Measurements from ENCODE around the gene GAB1.

The GAB1 gene

GRCh38 chr4:143307531-143307930, 29.1 kb upstream of the GAB1 start:
- Histone ChIP-seq H3K36me3 (ENCODE audit: insufficient read depth) (no peaks in the 10 kb centered on the region), H3K4me3 (IDR thresholded peaks at IDR 0.05; ENCODE audit: insufficient read depth, low read depth, low read length) (no peak overlapping the region), H3K4me2 (no peak overlapping the region), H3K4me1 (ENCODE audit: low read depth, poor library complexity, severe bottlenecking) (no peaks in the 10 kb centered on the region), H4K20me1 (ENCODE audit: insufficient read depth) (no peaks in the 10 kb centered on the region), H3K27me3 (ENCODE audit: insufficient read depth, low read depth) (no peaks in the 10 kb centered on the region), H3K79me2 (ENCODE audit: insufficient read depth, low read depth) (no peaks in the 10 kb centered on the region), H3K27ac (no peak overlapping the region), H2AFZ (ENCODE audit: low read depth) (no peak overlapping the region), H3K9ac (no peak overlapping the region)
- TF ChIP-seq CTCF (conservative IDR thresholded peaks at IDR 0.05; ENCODE audit: low read depth, low read length): no peak

- Histone ChIP-seq H4K20me1 (ENCODE audit: insufficient read depth) (no peaks in the 10 kb centered on the region), H3K36me3 (ENCODE audit: insufficient read depth) (no peaks in the 10 kb centered on the region), H3K4me1 (ENCODE audit: low read depth, poor library complexity, severe bottlenecking) (no peaks in the 10 kb centered on the region), H2AFZ (ENCODE audit: low read depth) (no peak overlapping the region), H3K27me3 (ENCODE audit: insufficient read depth, low read depth) (no peaks in the 10 kb centered on the region), H3K79me2 (ENCODE audit: insufficient read depth, low read depth) (no peaks in the 10 kb centered on the region), H3K9ac (no peak overlapping the region), H3K4me2 (no peak overlapping the region), H3K4me3 (IDR thresholded peaks at IDR 0.05; ENCODE audit: insufficient read depth, low read depth, low read length) (no peak overlapping the region), H3K27ac (no peak overlapping the region)
- TF ChIP-seq CTCF (conservative IDR thresholded peaks at IDR 0.05; ENCODE audit: low read depth, low read length): no peak
Measured at GRCh38 chr4:143308377-143308776, 28.3 kb upstream of the GAB1 start.

- TF ChIP-seq CTCF (conservative IDR thresholded peaks at IDR 0.05; ENCODE audit: low read depth, low read length): no peak
- Histone ChIP-seq H3K4me1 (ENCODE audit: low read depth, poor library complexity, severe bottlenecking) (no peaks in the 10 kb centered on the region), H3K9ac (no peak overlapping the region), H3K27ac (no peak overlapping the region), H2AFZ (ENCODE audit: low read depth) (no peak overlapping the region), H3K36me3 (ENCODE audit: insufficient read depth) (no peaks in the 10 kb centered on the region), H3K4me2 (no peak overlapping the region), H3K27me3 (ENCODE audit: insufficient read depth, low read depth) (no peaks in the 10 kb centered on the region), H4K20me1 (ENCODE audit: insufficient read depth) (no peaks in the 10 kb centered on the region), H3K4me3 (IDR thresholded peaks at IDR 0.05; ENCODE audit: insufficient read depth, low read depth, low read length) (no peak overlapping the region), H3K79me2 (ENCODE audit: insufficient read depth, low read depth) (no peaks in the 10 kb centered on the region)
Measured at GRCh38 chr4:143311924-143312323, 24.8 kb upstream of the GAB1 start.

DNA sequence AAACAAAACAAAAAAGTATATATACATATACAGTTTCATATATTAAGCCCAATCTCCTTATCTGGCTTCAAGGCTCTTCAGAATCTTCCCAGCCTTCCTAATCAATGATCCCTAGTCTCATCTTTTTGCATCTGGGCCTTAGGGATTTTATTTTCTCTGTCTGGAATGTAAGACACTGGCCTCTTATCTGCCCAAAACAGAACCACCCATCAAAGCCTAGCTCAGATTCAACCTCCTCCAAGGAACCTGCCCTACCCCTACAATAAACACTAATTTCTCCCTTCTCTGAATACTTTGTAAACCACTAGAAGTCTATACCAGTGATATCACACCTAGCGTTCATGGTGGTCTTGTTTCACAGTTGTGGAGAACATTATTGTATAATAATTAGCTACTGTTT, 23.2 kb upstream of the GAB1 start:
- Histone ChIP-seq H3K79me2 (ENCODE audit: insufficient read depth, low read depth) (no peaks in the 10 kb centered on the region), H3K9ac (no peak overlapping the region), H3K36me3 (ENCODE audit: insufficient read depth) (no peaks in the 10 kb centered on the region), H3K4me1 (ENCODE audit: low read depth, poor library complexity, severe bottlenecking) (no peaks in the 10 kb centered on the region), H3K27me3 (ENCODE audit: insufficient read depth, low read depth) (no peaks in the 10 kb centered on the region), H3K27ac (no peak overlapping the region), H3K4me3 (IDR thresholded peaks at IDR 0.05; ENCODE audit: insufficient read depth, low read depth, low read length) (no peak overlapping the region), H4K20me1 (ENCODE audit: insufficient read depth) (no peaks in the 10 kb centered on the region), H2AFZ (ENCODE audit: low read depth) (no peak overlapping the region), H3K4me2 (no peak overlapping the region)
- no peak for TF ChIP-seq CTCF (conservative IDR thresholded peaks at IDR 0.05; ENCODE audit: low read depth, low read length)

DNA sequence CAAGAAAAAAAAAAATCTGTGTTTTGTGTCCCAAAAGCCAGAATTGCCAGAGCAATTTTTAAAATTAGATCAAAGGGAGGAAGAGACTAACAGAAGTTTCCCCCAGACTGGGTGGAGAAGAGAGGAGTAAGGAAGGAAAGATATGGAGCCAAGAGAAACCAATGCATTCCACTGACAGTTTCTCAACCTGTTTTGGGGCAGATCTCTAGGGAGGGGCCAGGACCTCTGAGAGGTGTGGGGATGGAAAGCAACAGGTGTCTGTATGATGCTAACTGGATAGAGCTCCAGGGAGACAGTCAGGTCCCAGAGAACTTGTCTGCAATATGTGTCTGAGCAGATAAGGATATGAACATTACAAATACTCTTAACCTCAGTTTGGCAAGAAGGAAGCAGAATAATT, 22.7 kb upstream of the GAB1 start:
- H3K4me2 ChIP-seq: no peak overlapping the region
- TF ChIP-seq CTCF (conservative IDR thresholded peaks at IDR 0.05; ENCODE audit: low read depth, low read length): no peak
- no peaks in the 10 kb centered on the region for H3K27me3 ChIP-seq (ENCODE audit: insufficient read depth, low read depth)
- H4K20me1 ChIP-seq (ENCODE audit: insufficient read depth): no peaks in the 10 kb centered on the region
- no peak overlapping the region for H3K4me3 ChIP-seq (IDR thresholded peaks at IDR 0.05; ENCODE audit: insufficient read depth, low read depth, low read length)
- H3K9ac ChIP-seq: no peak overlapping the region
- no peak overlapping the region for H3K27ac ChIP-seq
- no peaks in the 10 kb centered on the region for H3K79me2 ChIP-seq (ENCODE audit: insufficient read depth, low read depth)
- H3K36me3 ChIP-seq (ENCODE audit: insufficient read depth): no peaks in the 10 kb centered on the region
- no peak overlapping the region for H2AFZ ChIP-seq (ENCODE audit: low read depth)
- no peaks in the 10 kb centered on the region for H3K4me1 ChIP-seq (ENCODE audit: low read depth, poor library complexity, severe bottlenecking)

Data from KMS-11 (cell line).